Neural cell (in vitro differentiated cells): ENCODE measurements around the gene OAF.

Experiments used
- CTCF ChIP-seq: fragments of 450-650 bp; IDR thresholded peaks from 2 replicates; pipeline ENCODE4 v1.5.1; 2014; ENCODE audit warnings: antibody characterized with exemption, mild to moderate bottlenecking, moderate library complexity; ENCODE audit not compliant: poor library complexity, severe bottlenecking
- POLR2AphosphoS5 ChIP-seq: IDR thresholded peaks from 2 replicates; pipeline ENCODE4 v1.6.1; 2012
- RAD21 ChIP-seq: fragments of 450-650 bp; conservative IDR thresholded peaks from 2 replicates; pipeline ENCODE4 v1.6.1; 2014; ENCODE audit warnings: antibody characterized with exemption, mild to moderate bottlenecking, moderate library complexity

GRCh38 chr11:120227228-120227852 is 16.5 kb downstream of the OAF start:
- TF ChIP-seq POLR2AphosphoS5 (no peak), CTCF (no peak), RAD21 (no peak)
